Loucy (cell line): ENCODE results near the gene TRPC3.

Experiments
- CTCF ChIP-seq: fragments of 200-600 bp; sonication (generic); conservative IDR thresholded peaks from 2 replicates; pipeline ENCODE4 v1.5.1; 2014; ENCODE audit warnings: mild to moderate bottlenecking, antibody characterized with exemption, low read length
- EZH2phosphoT487 ChIP-seq: fragments of 200-600 bp; IDR thresholded peaks from 2 replicates; pipeline ENCODE4 v1.6.1; 2018; ENCODE audit warnings: antibody characterized with exemption, mild to moderate bottlenecking, moderate library complexity, borderline replicate concordance

DNA sequence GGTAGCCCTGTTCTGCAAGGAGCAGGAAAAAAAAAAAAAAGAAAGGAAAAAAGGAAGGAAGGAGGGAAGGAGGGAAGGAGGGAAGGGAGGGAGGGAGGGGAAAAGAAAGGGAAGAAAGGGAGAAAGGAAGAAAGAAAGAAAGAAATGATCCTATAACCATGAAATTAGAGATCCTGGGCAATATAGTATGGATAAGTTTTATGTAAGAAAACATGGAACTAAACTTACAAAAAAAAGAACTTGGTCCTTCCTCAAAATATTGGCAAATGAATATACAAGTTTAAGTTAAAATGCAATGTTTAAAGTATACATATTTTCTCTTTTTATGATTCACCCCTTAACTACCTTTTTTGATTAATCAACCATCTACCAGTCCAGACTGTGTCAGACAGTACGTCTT is 100.5 kb downstream of the TRPC3 start:
- TF ChIP-seq CTCF (no peak), EZH2phosphoT487 (no peak)
